B cell (primary cell): ENCODE measurements around the gene ANKRD29.

Experiments used
- EZH2 ChIP-seq: IDR thresholded peaks from 2 replicates; pipeline ENCODE4 v1.6.1; 2012; ENCODE audit warnings: borderline replicate concordance, low read depth, mild to moderate bottlenecking, moderate library complexity, low read length; ENCODE audit not compliant: insufficient read depth, poor library complexity, severe bottlenecking
- TF ChIP-seq, protein P1 (sequence below): fragments of 200-600 bp; IDR thresholded peaks from one replicate; pipeline ENCODE4 v1.8.0; 2022; ENCODE audit warnings: antibody characterized with exemption, mild to moderate bottlenecking

DNA sequence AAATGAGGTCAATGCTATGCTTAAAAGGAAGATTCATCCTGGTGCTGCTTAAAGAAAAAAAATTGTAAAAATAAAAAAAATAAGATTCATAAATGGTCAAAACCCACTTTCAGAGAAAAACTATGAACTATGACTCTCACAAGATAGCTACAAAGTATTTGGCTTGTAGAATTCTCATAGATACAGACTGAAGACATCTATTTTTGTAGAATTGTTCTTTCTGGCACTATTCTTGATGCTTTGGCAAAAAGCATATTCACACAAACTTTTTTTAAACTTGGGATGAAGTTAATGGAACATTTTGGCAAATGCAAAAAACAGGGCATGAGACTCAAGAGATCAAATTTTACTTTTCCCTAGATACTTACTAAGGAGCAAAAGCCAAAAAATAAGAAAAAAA lies 12.5 kb upstream of the ANKRD29 start:
- TF ChIP-seq, protein P1, sequence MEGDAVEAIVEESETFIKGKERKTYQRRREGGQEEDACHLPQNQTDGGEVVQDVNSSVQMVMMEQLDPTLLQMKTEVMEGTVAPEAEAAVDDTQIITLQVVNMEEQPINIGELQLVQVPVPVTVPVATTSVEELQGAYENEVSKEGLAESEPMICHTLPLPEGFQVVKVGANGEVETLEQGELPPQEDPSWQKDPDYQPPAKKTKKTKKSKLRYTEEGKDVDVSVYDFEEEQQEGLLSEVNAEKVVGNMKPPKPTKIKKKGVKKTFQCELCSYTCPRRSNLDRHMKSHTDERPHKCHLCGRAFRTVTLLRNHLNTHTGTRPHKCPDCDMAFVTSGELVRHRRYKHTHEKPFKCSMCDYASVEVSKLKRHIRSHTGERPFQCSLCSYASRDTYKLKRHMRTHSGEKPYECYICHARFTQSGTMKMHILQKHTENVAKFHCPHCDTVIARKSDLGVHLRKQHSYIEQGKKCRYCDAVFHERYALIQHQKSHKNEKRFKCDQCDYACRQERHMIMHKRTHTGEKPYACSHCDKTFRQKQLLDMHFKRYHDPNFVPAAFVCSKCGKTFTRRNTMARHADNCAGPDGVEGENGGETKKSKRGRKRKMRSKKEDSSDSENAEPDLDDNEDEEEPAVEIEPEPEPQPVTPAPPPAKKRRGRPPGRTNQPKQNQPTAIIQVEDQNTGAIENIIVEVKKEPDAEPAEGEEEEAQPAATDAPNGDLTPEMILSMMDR = no peak
- no peak for TF ChIP-seq EZH2
